H1 (cell line): ENCODE measurements around the gene R3HDM2. TPM values are rescaled to one million over a fixed set of nuclear protein-coding genes. Genes with fewer than 3 reads are reported as not detected.

Source experiments
- ASH2L ChIP-seq: fragments of 200-600, 300-600 bp; sonication (generic); IDR thresholded peaks from one replicate; pipeline ENCODE4 v1.7.1; 2017; ENCODE audit warnings: low read length
- ATF3 ChIP-seq: IDR thresholded peaks from 2 replicates; pipeline ENCODE4 v1.6.1; 2011; ENCODE audit warnings: low read depth, mild to moderate bottlenecking, low read length; ENCODE audit not compliant: insufficient read depth
- BACH1 ChIP-seq: IDR thresholded peaks from 2 replicates; pipeline ENCODE4 v1.6.1; 2012; ENCODE audit warnings: low read length, improper control_type of control experiment
- CHD7 ChIP-seq: fragments of 300-600 bp; sonication (generic); IDR thresholded peaks from 2 replicates; pipeline ENCODE4 v1.7.1; 2012; ENCODE audit warnings: low read length, moderate library complexity, mild to moderate bottlenecking, inconsistent platforms; ENCODE audit not compliant: insufficient replicate concordance
- KDM4A ChIP-seq: IDR thresholded peaks from one replicate; pipeline ENCODE4 v1.7.1; 2012; ENCODE audit warnings: low read depth, mild to moderate bottlenecking, moderate library complexity, low read length, inconsistent platforms; ENCODE audit not compliant: severe bottlenecking
- MAFK ChIP-seq: IDR thresholded peaks from 2 replicates; pipeline ENCODE4 v1.6.1; 2012; ENCODE audit warnings: low read depth, mild to moderate bottlenecking, improper control_type of control experiment, low read length
- RAD21 ChIP-seq, 2 experiments: IDR thresholded peaks in 1 of 2; conservative IDR thresholded peaks in 1 of 2; 2 replicates each; pipeline ENCODE4 v1.6.1; 2011; ENCODE audit warnings: low read depth in 2 of 2, low read length in 2 of 2, improper control_type of control experiment in 1 of 2, inconsistent platforms in 1 of 2, mild to moderate bottlenecking in 1 of 2, moderate library complexity in 1 of 2
- SUZ12 ChIP-seq: fragments of 200-600 bp; sonication (generic); IDR thresholded peaks from 2 replicates; pipeline ENCODE4 v1.6.1; 2012; ENCODE audit warnings: mild to moderate bottlenecking, inconsistent platforms, low read length, moderate library complexity, mixed read lengths
- YY1 ChIP-seq: IDR thresholded peaks from 2 replicates; pipeline ENCODE4 v1.6.1; 2011; ENCODE audit warnings: low read depth, mild to moderate bottlenecking, low read length
- polyA plus RNA-seq, 7 experiments: library from polyadenylated mRNA; depleted of rRNA in 3 of 7; stranded (reverse) in 5 of 7; unstranded in 2 of 7; fragments of >200 nt in 5 of 7; fragments of 200-250 nt in 2 of 7; gene quantifications; 1 replicate in 5 of 7; 2 replicates in 1 of 7; 4 replicates in 1 of 7; pipeline versions ENCODE4 v1.2.1 to v1.2.3, GENCODE V29; 2011 to 2013; ENCODE audit warnings: missing spikeins in 2 of 7, mixed read lengths in 2 of 7
- total RNA-seq: library from RNA; stranded (reverse); fragmentation: NEBNext Ultra II Directional; extraction: Animal tissue kit (Norgen Biotek cat#: 25700); gene quantifications from 2 replicates; pipeline ENCODE4 v1.2.1, GENCODE V29; 2021

R3HDM2 gene
- total and polyA plus RNA-seq, 2 of the 8 experiments (the other 6 are each of a cell fraction or from before 2014, with no cell fraction given) = 25.6 to 27.0 TPM

- TF ChIP-seq ASH2L (peak; percentile 79), SUZ12 (no peak), KDM4A (peak; percentile 62), BACH1 (no peak), MAFK (peak; percentile 49; the same call in 1 of the 2 replicates), YY1 (no peak), RAD21 (IDR thresholded peaks at IDR 0.05 in 1 of 2, conservative IDR thresholded peaks at IDR 0.05 in 1 of 2; ENCODE audit: low read depth in 2 of 2, low read length in 2 of 2) (peak; percentile 69 to 76), ATF3 (no peak), CHD7 (no peak)
These were observed 188.0 kb downstream of the R3HDM2 start (continued) for GRCh38 chr12:57242691-57243454.
